HG02642 (cell line): ENCODE results near the gene CNNM3.
"Not testable (repeated sequence)": the region's sequence is repeated elsewhere in the genome, so short reads cannot be mapped to it uniquely, and the experiment has no call there.

Experiments
- ATAC-seq: cut with Tn5 transposase; IDR thresholded peaks from one replicate; pipeline ENCODE4 v1.9.1; 2021; ENCODE audit warnings: mild to moderate bottlenecking; ENCODE audit not compliant: unreplicated experiment, poor library complexity

Gene CNNM3

GRCh38 chr2:96816127-96816835 is at the start of gene CNNM3:
CNNM3 (plus strand) TSS chr2:96816268; CDS start chr2:96816278, 10 bp downstream.
- ATAC-seq = peak; percentile 88

GRCh38 chr2:96767135-96767871 is 48.8 kb upstream of the CNNM3 start:
- no peak for ATAC-seq

GRCh38 chr2:96768083-96768561 is 47.9 kb upstream of the CNNM3 start:
- ATAC-seq = peak; percentile 36

- ATAC-seq = no peak
Measured at GRCh38 chr2:96769814-96770213, 46.3 kb upstream of the CNNM3 start.

- ATAC-seq = no peak
Measured at GRCh38 chr2:96770442-96771202, 45.4 kb upstream of the CNNM3 start.

- no peak for ATAC-seq
Measured at GRCh38 chr2:96771796-96772618, 44.1 kb upstream of the CNNM3 start.

- no peak for ATAC-seq
Measured at GRCh38 chr2:96772903-96773671, 43.0 kb upstream of the CNNM3 start.

- no peak for ATAC-seq
Measured at GRCh38 chr2:96773922-96774321, 42.1 kb upstream of the CNNM3 start.

- ATAC-seq = no peak
Measured at GRCh38 chr2:96775160-96775559, 40.9 kb upstream of the CNNM3 start.

GRCh38 chr2:96783388-96783787 is 32.7 kb upstream of the CNNM3 start:
- ATAC-seq = no peak

GRCh38 chr2:96787411-96787810 is 28.7 kb upstream of the CNNM3 start:
- ATAC-seq = no peak

GRCh38 chr2:96788442-96789244 is 27.4 kb upstream of the CNNM3 start:
- no peak for ATAC-seq

GRCh38 chr2:96789245-96789617 is 26.8 kb upstream of the CNNM3 start:
- ATAC-seq = no peak

- no peak for ATAC-seq
Measured at GRCh38 chr2:96792772-96793749, 23.0 kb upstream of the CNNM3 start.

- no peak for ATAC-seq
Measured at GRCh38 chr2:96795076-96795475, 21.0 kb upstream of the CNNM3 start.

GRCh38 chr2:96796497-96796896 is 19.6 kb upstream of the CNNM3 start:
- not testable (repeated sequence) for ATAC-seq

- no peak for ATAC-seq
Measured at GRCh38 chr2:96797066-96797625, 18.9 kb upstream of the CNNM3 start.
